Gastroesophageal sphincter (tissue), 4 donors: Measurements from ENCODE around the gene IFT81. TPM values are rescaled to one million over a fixed set of nuclear protein-coding genes. Genes with fewer than 3 reads are reported as not detected.
A peak's percentile ranks its signal among the peaks of the same experiment; 100 is the strongest.

Experiments
- ATAC-seq: fragments of 150-250 bp; one replicate; pipeline ENCODE4 v1.9.1; 2016; ENCODE audit warnings: mild to moderate bottlenecking, moderate library complexity
- H3K27ac ChIP-seq, 4 donors: fragments of 200-600 bp; sonication (generic) in 3 of 4; 1 replicate in 3 of 4; 2 replicates in 1 of 4; pipeline ENCODE4 v1.5.1; 2016 to 2019
- H3K27me3 ChIP-seq: fragments of 200-600 bp; sonication (generic); one replicate; pipeline ENCODE4 v1.5.1; 2019
- H3K36me3 ChIP-seq, 2 donors: fragments of 200-600 bp; sonication (generic); one replicate each; pipeline ENCODE4 v1.5.1; 2019; ENCODE audit warnings: control low read depth in 1 of 2
- H3K4me1 ChIP-seq, 3 donors: fragments of 200-600 bp; sonication (generic); 1 replicate in 2 of 3; 2 replicates in 1 of 3; pipeline ENCODE4 v1.5.1; 2016 to 2019; ENCODE audit warnings: control low read depth in 2 of 3
- H3K4me3 ChIP-seq, 2 donors: fragments of 200-600 bp; sonication (generic); one replicate each; pipeline ENCODE4 v1.5.1; 2019; ENCODE audit warnings: mild to moderate bottlenecking in 1 of 2, moderate library complexity in 1 of 2
- H3K9me3 ChIP-seq, 3 donors: fragments of 200-600 bp; sonication (generic); one replicate each; pipeline ENCODE4 v1.5.1; 2017 to 2019; ENCODE audit warnings: control low read depth in 2 of 3
- EP300 ChIP-seq: sonication (generic); formaldehyde crosslinking; IDR thresholded peaks from one replicate; pipeline ENCODE4 v1.6.1; 2017; ENCODE audit warnings: antibody characterized with exemption, mild to moderate bottlenecking
- POLR2A ChIP-seq, 2 donors: fragments of 450-650 bp; IDR thresholded peaks; one replicate each; pipeline ENCODE4 v1.6.1; 2017; ENCODE audit warnings: antibody characterized with exemption in 2 of 2, mild to moderate bottlenecking in 2 of 2, moderate library complexity in 1 of 2
- POLR2AphosphoS5 ChIP-seq: sonication (generic); formaldehyde crosslinking; IDR thresholded peaks from one replicate; pipeline ENCODE4 v1.6.1; 2017; ENCODE audit warnings: antibody characterized with exemption
- WGBS, 2 donors: methylation state at CpG; one replicate each; pipeline ENCODE4 v1.1.5; 2018; ENCODE audit warnings: low coverage in 1 of 2; 5-methylcytosine and 5-hydroxymethylcytosine counted together
- total RNA-seq, 4 donors: library from RNA; depleted of rRNA; stranded (reverse); fragments of >200 nt; gene quantifications; one replicate each; pipeline ENCODE4 v1.1.0, GENCODE V29; 2016
- TF ChIP-seq, protein P1 (sequence below), 4 experiments: fragments of 200-600 bp in 2 of 4; fragments of 450-650 bp in 2 of 4; sonication (generic) in 1 of 4; IDR thresholded peaks; one replicate each; pipeline ENCODE4 v1.5.1; 2017 to 2019; ENCODE audit warnings: antibody characterized with exemption in 4 of 4, mild to moderate bottlenecking in 2 of 4, moderate library complexity in 2 of 4

Gene IFT81
- total RNA-seq, 4 donors from 2014 or later: 16.0 to 40.0 (median 20.7) TPM

DNA sequence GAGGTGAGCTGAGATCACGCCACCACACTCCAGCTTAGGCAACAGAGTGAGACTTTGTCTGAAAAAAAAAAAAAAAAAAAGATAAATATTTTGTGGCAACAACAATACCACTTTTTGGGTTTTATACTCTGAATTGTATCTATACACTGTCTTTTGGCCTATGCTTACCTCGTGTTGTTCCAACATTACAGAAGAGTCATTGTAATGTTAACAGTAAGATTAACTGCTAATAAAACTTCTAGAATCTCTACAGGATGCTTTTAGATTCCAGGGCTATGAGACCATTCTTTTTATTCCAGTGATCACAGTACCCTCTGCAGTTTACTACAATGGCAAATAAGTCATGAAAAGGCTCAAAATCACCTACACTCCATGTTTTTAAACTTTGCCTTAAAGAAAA lies 11.6 kb downstream of the IFT81 start:
- 0 to 65% methylated on average over 1 to 2 of the region's 2 CpGs for WGBS, 2 donors
- no peak for ATAC-seq
- H3K9me3 ChIP-seq: no peaks in the 10 kb centered on the region
- TF ChIP-seq, protein P1, sequence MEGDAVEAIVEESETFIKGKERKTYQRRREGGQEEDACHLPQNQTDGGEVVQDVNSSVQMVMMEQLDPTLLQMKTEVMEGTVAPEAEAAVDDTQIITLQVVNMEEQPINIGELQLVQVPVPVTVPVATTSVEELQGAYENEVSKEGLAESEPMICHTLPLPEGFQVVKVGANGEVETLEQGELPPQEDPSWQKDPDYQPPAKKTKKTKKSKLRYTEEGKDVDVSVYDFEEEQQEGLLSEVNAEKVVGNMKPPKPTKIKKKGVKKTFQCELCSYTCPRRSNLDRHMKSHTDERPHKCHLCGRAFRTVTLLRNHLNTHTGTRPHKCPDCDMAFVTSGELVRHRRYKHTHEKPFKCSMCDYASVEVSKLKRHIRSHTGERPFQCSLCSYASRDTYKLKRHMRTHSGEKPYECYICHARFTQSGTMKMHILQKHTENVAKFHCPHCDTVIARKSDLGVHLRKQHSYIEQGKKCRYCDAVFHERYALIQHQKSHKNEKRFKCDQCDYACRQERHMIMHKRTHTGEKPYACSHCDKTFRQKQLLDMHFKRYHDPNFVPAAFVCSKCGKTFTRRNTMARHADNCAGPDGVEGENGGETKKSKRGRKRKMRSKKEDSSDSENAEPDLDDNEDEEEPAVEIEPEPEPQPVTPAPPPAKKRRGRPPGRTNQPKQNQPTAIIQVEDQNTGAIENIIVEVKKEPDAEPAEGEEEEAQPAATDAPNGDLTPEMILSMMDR (IDR thresholded peaks at IDR 0.05): no peak
- TF ChIP-seq EP300 (no peak), POLR2AphosphoS5 (no peak), POLR2A (IDR thresholded peaks at IDR 0.05) (no peak)
- no peaks in the 10 kb centered on the region for H3K27me3 ChIP-seq
- H3K27ac ChIP-seq: peak overlapping the region; percentile 63 to 82 (median 78)
- peaks cover 0 to 56% of the 10 kb centered on the region in 2 donors for H3K36me3 ChIP-seq
- no peak overlapping the region for H3K4me3 ChIP-seq
- peaks cover 2 to 43% (median 9%) of the 10 kb centered on the region in 3 donors for H3K4me1 ChIP-seq

DNA sequence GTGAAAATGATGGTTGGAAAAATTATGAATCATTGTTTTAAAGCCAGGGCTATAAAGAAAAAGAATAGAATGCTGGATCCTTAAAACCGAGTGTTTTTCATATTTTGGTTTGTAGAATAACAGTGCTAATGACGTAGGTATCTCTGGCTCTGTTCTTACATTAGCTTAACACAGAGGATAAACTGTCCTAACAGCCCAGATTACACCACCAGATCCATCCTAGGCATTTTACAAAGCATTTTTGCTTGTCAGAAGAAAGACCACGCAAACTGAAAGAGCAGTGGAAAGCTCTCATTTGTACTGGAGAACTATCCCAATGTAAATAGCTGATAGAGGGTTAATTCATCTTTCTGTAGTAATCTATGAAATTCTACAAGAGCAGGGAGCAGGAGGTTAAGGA lies 13.6 kb downstream of the IFT81 start:
- peaks cover 2 to 58% (median 9%) of the 10 kb centered on the region in 3 donors for H3K4me1 ChIP-seq
- no peaks in the 10 kb centered on the region for H3K27me3 ChIP-seq
- TF ChIP-seq POLR2A (IDR thresholded peaks at IDR 0.05): no peak
- peak; percentile 38 for TF ChIP-seq EP300
- peak; percentile 70 for TF ChIP-seq POLR2AphosphoS5
- peak; percentile 72 for ATAC-seq
- H3K9me3 ChIP-seq: no peaks in the 10 kb centered on the region
- H3K27ac ChIP-seq: peak overlapping the region; percentile 21 to 80 (median 73)
- 59 to 76% methylated on average over 3 of the region's 3 CpGs for WGBS, 2 donors
- H3K36me3 ChIP-seq: peaks cover 0 to 47% of the 10 kb centered on the region in 2 donors
- no peak overlapping the region for H3K4me3 ChIP-seq

DNA sequence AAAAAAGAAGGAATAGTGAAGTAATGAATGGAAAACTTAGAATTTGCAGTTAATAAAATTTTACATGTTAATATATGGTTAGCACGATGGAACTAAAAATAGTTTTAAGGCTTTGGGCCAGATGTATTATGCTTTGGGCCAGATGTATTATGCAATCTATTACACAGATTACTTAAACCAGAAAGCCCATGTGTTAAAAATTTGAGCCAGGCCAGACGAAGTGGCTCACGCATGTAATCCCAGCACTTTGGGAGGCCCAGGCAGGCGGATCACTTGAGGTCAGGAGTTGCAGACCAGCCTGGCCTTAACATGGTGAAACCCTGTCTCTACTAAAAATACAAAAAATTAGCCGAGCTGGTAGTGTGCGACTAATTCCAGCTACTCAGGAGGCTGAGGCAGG lies 17.2 kb downstream of the IFT81 start:
- Histone ChIP-seq H3K36me3 (peaks cover 0 to 50% of the 10 kb centered on the region in 2 donors), H3K27ac (peak overlapping the region in 3 of 4 donors; percentile 57 to 74 (median 64)), H3K27me3 (no peaks in the 10 kb centered on the region), H3K9me3 (no peaks in the 10 kb centered on the region), H3K4me1 (peaks cover 0 to 33% (median 0%) of the 10 kb centered on the region in 3 donors), H3K4me3 (no peak overlapping the region)
- WGBS, 2 donors: 28 to 50% methylated on average over 6 of the region's 6 CpGs
- TF ChIP-seq POLR2AphosphoS5 (peak; percentile 84), POLR2A (IDR thresholded peaks at IDR 0.05) (no peak)
- ATAC-seq: peak; percentile 89

DNA sequence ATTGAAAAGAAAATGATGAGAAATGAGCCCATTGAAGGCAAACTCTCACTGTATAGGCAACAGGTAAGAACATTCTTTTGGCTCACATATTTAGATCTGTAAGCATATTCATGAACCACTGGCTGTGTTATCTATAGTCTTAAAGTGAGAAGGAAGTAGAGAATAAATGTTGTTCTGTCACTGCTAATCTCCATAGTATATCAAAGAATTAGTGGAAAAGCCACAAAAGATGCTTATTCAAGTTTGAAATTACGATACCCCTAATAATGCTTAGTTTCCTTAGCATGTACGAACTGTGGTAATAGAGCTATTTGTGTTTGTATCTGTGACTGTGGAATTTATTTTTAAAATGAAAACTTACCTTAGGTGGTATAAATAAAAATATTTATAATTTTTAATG lies 22.8 kb downstream of the IFT81 start:
- no peaks in the 10 kb centered on the region for H3K9me3 ChIP-seq
- peaks cover 0 to 90% of the 10 kb centered on the region in 2 donors for H3K36me3 ChIP-seq
- no peak overlapping the region for H3K27ac ChIP-seq
- TF ChIP-seq POLR2AphosphoS5: no peak
- no peaks in the 10 kb centered on the region for H3K27me3 ChIP-seq
- 81 to 88% methylated on average over 2 of the region's 2 CpGs for WGBS, 2 donors
- H3K4me1 ChIP-seq: peaks cover 0 to 5% (median 0%) of the 10 kb centered on the region in 3 donors
- no peak for ATAC-seq
- no peak overlapping the region for H3K4me3 ChIP-seq

DNA sequence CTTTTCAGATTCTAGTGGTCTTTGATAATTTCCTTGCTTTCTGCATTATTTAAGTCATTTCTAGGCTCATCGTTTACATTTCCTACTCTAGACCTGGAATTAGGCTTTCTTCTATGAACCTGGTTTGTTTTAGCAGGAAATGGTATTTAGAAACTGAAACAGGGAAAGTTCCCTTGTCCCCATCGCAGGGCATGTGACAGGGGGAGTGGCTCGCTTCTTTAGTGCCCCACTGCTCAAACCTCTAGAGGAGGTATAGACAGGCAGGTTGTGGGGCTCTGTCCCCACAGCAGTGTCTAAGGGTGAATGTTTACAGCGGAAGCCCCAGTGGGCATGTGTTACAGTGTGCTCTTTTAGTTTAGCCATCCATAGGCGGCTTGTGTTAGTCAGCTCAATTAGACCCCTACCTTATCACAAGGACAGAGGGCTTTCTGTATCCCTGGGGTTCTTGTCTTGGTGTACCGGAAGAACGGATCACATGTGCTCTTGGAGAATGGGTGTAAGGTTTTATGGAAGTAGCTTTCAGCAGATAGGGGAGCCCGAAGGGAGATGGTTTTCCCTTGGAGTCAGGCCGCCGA lies 25.0 kb downstream of the IFT81 start:
- no peak overlapping the region for H3K27ac ChIP-seq
- no peaks in the 10 kb centered on the region for H3K9me3 ChIP-seq
- H3K36me3 ChIP-seq: peaks cover 0 to 100% of the 10 kb centered on the region in 2 donors
- H3K4me1 ChIP-seq: no peaks in the 10 kb centered on the region
- ATAC-seq: no peak
- WGBS, 2 donors: 93 to 98% methylated on average over 6 to 10 of the region's 10 CpGs
- H3K4me3 ChIP-seq: no peak overlapping the region
- TF ChIP-seq, protein P1 (IDR thresholded peaks at IDR 0.05): no peak
- TF ChIP-seq POLR2AphosphoS5: no peak
- no peaks in the 10 kb centered on the region for H3K27me3 ChIP-seq

DNA sequence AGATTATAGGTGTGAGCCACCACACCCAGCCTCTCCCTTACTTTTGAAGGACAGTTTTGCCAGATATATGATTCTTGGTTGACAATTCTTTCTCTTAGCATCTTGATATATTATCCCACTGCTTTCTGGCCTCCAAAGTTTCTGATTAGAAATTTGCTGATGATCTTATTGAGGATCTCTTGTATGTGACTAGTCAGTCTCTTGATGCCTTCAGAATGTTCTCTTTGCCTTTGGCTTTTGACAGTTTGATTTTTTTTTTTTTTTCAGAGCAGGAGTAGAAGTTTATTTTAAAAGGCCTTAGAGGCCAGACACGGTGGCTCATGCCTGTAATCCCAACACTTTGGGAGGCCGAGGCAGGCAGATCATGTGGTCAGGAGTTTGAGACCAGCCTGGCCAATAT lies 32.6 kb downstream of the IFT81 start:
- ATAC-seq: no peak

More for the DNA sequence above, 32.6 kb downstream of the IFT81 start:
- H3K27me3 ChIP-seq: no peaks in the 10 kb centered on the region
- peaks cover 0 to 17% (median 0%) of the 10 kb centered on the region in 3 donors for H3K9me3 ChIP-seq
- peaks cover 0 to 89% of the 10 kb centered on the region in 2 donors for H3K36me3 ChIP-seq
- 80% methylated on average over 1 of the region's 2 CpGs; no CpG with 5 or more reads in 1 of the 2 donors for WGBS, 2 donors
- no peak overlapping the region for H3K27ac ChIP-seq
- TF ChIP-seq POLR2A (IDR thresholded peaks at IDR 0.05) (no peak), EP300 (no peak), POLR2AphosphoS5 (no peak)
- TF ChIP-seq, protein P1 (IDR thresholded peaks at IDR 0.05): no peak
- no peak overlapping the region for H3K4me3 ChIP-seq
- H3K4me1 ChIP-seq: no peaks in the 10 kb centered on the region
